Measurements from ENCODE around the gene PPP1R12B.

GRCh38 chr1:202624781-202625108 lies 276.2 kb downstream of the PPP1R12B start:
- no peak for TF ChIP-seq CTCF (IDR thresholded peaks at IDR 0.05; ENCODE audit: low read depth, low read length, poor library complexity, severe bottlenecking)
- TF ChIP-seq EZH2phosphoT487 (IDR thresholded peaks at IDR 0.05; ENCODE audit: borderline replicate concordance, low read length) = no peak
